PFSK-1 (cell line): ENCODE results near the gene TPK1.

ENCODE experiments used
- FOXP2 ChIP-seq: optimal IDR thresholded peaks from 2 replicates; pipeline ENCODE3; 2011; ENCODE audit warnings: borderline replicate concordance, control low read depth, inconsistent platforms; ENCODE audit not compliant: insufficient read depth; ENCODE audit errors: extremely low read length, extremely low read depth
- POLR2AphosphoS5 ChIP-seq: IDR thresholded peaks from 2 replicates; pipeline ENCODE4 v1.6.1; 2012; ENCODE audit warnings: low read depth, mild to moderate bottlenecking, control low read depth, low read length, moderate library complexity
- SIN3A ChIP-seq: IDR thresholded peaks from 2 replicates; pipeline ENCODE4 v1.6.1; 2012; ENCODE audit warnings: mild to moderate bottlenecking, low read length, moderate library complexity, borderline replicate concordance; ENCODE audit not compliant: insufficient read depth
- TAF1 ChIP-seq: IDR thresholded peaks from 2 replicates; pipeline ENCODE4 v1.6.1; 2012; ENCODE audit warnings: low read length, control low read depth, borderline replicate concordance; ENCODE audit not compliant: insufficient read depth
- TF ChIP-seq, protein P1 (sequence below), 2 experiments: IDR thresholded peaks; 2 replicates each; pipeline versions ENCODE4 v1.6.1 to v1.8.0; 2011 to 2012; ENCODE audit warnings: low read depth in 2 of 2, low read length in 2 of 2, control low read depth in 1 of 2, inconsistent platforms in 1 of 2, mild to moderate bottlenecking in 1 of 2, moderate library complexity in 1 of 2; ENCODE audit not compliant: insufficient read depth in 1 of 2

The TPK1 gene

DNA sequence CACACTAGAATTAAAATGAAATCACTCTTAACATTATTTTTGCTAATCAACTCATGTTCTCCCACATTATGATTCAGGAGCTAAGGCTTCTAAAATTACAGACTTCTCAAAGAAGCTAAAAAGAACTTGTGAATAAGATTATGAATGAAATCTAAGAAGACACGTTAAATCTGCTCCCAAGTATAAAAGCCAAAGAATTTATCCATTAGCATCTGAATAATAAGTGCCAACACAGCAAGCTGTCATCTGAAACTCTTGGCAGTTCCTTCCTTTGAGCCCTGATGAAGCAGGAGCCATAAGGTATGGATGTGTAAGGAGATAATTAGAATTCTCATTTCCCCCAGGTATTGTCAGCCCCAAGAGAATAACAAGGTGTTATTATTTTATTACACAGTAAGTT is 50.3 kb downstream of the TPK1 start:
- TF ChIP-seq SIN3A: no peak
- TF ChIP-seq, protein P1, sequence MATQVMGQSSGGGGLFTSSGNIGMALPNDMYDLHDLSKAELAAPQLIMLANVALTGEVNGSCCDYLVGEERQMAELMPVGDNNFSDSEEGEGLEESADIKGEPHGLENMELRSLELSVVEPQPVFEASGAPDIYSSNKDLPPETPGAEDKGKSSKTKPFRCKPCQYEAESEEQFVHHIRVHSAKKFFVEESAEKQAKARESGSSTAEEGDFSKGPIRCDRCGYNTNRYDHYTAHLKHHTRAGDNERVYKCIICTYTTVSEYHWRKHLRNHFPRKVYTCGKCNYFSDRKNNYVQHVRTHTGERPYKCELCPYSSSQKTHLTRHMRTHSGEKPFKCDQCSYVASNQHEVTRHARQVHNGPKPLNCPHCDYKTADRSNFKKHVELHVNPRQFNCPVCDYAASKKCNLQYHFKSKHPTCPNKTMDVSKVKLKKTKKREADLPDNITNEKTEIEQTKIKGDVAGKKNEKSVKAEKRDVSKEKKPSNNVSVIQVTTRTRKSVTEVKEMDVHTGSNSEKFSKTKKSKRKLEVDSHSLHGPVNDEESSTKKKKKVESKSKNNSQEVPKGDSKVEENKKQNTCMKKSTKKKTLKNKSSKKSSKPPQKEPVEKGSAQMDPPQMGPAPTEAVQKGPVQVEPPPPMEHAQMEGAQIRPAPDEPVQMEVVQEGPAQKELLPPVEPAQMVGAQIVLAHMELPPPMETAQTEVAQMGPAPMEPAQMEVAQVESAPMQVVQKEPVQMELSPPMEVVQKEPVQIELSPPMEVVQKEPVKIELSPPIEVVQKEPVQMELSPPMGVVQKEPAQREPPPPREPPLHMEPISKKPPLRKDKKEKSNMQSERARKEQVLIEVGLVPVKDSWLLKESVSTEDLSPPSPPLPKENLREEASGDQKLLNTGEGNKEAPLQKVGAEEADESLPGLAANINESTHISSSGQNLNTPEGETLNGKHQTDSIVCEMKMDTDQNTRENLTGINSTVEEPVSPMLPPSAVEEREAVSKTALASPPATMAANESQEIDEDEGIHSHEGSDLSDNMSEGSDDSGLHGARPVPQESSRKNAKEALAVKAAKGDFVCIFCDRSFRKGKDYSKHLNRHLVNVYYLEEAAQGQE (IDR thresholded peaks at IDR 0.05; ENCODE audit: insufficient read depth in 1 of 2, low read depth in 2 of 2, low read length in 2 of 2): no peak
- no peak for TF ChIP-seq FOXP2
- TF ChIP-seq POLR2AphosphoS5: no peak
- no peak for TF ChIP-seq TAF1

DNA sequence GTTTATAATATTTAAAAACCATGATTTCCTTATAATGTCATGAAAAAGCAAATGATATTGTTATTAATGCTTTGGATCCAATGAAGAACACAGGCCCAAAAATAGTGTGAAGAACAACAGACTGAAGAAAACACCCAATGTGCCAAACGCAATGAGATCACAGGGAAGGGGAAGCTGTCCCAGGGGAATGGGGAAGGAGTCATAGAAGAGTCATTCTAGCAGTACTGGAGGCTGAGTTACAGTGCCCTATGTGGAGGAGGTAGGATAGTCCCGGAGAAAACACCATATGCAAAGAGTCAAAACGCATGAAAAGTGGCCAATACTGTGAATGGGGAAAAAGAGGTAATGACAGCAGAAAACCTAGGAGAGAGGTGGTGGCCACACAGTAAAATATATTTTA is 50.9 kb downstream of the TPK1 start:
- TF ChIP-seq SIN3A (no peak), FOXP2 (no peak), POLR2AphosphoS5 (no peak), TAF1 (no peak)
- TF ChIP-seq, protein P1 (IDR thresholded peaks at IDR 0.05; ENCODE audit: insufficient read depth in 1 of 2, low read depth in 2 of 2, low read length in 2 of 2): no peak

DNA sequence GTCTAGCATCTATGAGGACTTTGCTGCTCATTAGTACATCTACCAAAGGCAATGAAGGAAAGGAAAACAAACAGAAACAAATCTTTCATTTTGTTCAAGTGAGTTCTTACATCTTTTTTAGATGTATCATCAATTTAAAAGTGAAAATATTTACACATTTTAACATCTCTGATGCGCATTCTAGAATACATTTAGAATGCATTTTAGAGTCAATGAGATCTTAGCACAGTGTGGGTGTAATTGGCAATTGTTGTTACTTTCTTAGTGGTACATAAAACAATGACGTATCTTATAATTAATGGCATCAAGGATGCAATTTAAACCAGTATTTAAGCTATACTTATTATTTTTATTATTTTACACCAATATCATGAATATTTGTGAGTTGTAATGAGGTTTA is 51.4 kb downstream of the TPK1 start:
- TF ChIP-seq, protein P1 (IDR thresholded peaks at IDR 0.05; ENCODE audit: insufficient read depth in 1 of 2, low read depth in 2 of 2, low read length in 2 of 2): no peak
- TF ChIP-seq FOXP2 (no peak), SIN3A (no peak), POLR2AphosphoS5 (no peak), TAF1 (no peak)

DNA sequence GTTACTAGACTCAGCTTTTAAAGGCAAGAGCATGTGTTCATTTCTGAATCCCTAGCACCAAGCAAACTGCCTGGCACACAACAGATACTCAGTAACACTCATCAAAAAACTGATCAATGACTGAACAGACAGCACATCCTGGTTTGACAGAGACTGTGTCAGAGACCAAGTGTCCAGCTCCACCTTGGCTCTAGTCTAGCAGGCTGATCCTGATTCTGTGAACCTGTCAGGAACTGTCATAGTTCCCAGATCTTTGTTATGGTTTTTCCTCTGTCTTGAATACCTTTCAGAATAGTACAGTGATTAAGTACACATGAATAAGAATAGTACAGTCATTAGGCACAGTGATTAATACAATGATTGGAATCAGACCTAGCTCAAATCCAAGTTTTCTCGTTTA is 53.0 kb downstream of the TPK1 start:
- no peak for TF ChIP-seq POLR2AphosphoS5
- TF ChIP-seq, protein P1 (IDR thresholded peaks at IDR 0.05; ENCODE audit: insufficient read depth in 1 of 2, low read depth in 2 of 2, low read length in 2 of 2): no peak
- TF ChIP-seq FOXP2: no peak
- no peak for TF ChIP-seq SIN3A
- no peak for TF ChIP-seq TAF1

DNA sequence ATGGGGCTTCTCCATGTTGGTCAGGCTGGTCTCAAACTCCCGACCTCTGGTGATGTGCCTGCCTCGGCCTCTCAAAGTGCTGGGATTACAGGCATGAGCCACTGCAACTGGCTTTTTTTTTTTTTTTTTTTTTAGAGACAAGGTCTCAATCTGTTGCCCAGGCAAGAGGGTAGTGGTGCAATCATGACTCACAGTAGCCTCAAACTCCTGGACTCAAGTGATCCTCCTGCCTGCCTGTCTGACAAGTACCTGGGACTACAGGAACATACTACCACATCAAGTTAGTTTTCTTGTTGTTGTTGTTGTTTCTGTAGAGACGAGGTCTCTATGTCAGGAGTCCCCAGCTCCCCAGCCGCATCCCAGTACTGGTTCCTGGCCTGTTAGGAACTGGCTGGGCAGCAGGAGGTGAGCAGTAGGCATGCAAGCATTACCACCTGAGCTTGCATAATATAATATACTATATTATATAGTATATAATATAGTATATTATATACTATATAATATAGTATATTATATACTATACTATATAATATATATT is 55.7 kb downstream of the TPK1 start:
- TF ChIP-seq FOXP2 (no peak), SIN3A (no peak), TAF1 (no peak), POLR2AphosphoS5 (no peak)
- TF ChIP-seq, protein P1 (IDR thresholded peaks at IDR 0.05; ENCODE audit: insufficient read depth in 1 of 2, low read depth in 2 of 2, low read length in 2 of 2): no peak
